Measurements from ENCODE around the gene BCAP31. TPM values are rescaled to one million over a fixed set of nuclear protein-coding genes. Genes with fewer than 3 reads are reported as not detected.

The BCAP31 gene
- total RNA-seq, result 116 and 122 TPM in 2 replicates

DNA sequence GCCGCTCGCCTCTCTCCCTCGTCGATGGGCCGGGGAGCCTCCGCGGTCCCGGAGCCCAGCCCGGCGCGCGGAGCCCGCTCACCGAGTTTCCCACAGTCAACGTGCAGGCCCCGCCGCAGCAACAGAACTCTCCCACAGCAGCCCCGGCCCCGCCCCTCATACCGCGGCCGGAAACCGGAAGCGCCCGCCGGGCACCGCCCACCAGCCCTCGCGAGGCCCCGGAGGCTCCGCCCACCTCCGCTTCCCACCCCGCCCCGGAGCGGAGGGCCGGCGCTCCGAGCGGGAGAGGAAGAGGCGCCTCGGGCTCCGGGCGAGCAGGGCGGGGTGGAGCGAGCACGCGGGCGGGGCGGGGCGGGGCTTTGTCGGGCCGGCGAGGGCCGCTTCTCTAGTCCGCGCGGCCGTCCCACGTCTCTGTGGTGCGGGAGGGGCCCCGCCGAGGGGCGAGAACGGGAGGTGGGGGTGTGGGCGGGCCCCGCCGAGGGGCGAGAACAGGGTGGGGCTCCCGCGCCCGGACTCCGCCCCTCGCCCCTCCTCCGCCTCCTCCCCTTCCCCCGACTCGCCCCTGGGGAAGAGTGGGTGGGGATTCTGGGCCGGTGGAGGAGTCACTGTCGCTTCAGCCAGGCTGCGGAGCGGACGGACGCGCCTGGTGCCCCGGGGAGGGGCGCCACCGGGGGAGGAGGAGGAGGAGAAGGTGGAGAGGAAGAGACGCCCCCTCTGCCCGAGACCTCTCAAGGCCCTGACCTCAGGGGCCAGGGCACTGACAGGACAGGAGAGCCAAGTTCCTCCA is at the start of gene BCAP31, which contains the start of gene ABCD1:
BCAP31 (minus strand) TSS at position 136 of the 787 bp plus-strand sequence. CDS start 1,143 bp downstream, outside the sequence.
ABCD1 (plus strand) TSS at position 605 of the 787 bp plus-strand sequence. CDS start 411 bp downstream, outside the sequence.

DNA sequence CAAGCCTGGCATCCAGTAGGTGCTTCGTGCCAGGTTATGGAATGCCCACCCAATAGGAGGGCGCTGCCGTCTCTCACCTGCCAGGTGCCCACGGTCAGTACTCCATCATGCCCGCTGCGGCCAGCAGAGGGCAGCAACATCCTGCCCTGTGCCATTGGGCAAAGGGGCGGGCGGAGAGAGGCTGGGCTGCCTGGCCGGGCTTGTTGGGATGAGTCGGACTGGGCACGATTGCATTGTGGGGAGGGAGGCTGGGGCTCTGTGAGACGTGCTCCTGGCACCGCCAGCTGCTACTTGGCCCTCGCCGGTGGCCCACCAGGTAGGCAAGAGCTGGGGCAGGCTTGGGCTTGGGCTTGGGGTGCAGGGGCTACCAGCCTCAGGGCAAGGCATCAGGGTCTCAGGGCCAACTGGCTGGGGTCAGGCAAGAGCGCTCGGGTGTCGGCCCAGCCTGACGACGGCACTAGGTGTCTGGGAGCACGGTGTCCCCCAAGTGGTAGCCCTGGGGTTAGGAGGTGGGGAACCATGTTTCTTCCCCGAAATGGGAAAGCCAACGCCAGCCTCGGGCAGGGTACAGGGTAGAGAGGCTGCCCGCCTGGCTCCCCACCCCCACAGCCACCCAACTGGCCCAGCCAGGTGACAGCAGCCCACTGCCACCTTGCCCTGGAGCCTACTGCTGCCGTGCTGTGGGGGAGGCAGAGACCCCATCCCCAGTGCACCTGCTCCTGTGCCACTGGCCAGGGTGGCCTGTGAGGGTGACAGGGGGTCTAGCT is 40.0 kb upstream of the BCAP31 start, which contains the start of gene PLXNB3:
PLXNB3 (plus strand) TSS at position 261 of the 767 bp plus-strand sequence. CDS start 1,287 bp downstream, outside the sequence.

DNA sequence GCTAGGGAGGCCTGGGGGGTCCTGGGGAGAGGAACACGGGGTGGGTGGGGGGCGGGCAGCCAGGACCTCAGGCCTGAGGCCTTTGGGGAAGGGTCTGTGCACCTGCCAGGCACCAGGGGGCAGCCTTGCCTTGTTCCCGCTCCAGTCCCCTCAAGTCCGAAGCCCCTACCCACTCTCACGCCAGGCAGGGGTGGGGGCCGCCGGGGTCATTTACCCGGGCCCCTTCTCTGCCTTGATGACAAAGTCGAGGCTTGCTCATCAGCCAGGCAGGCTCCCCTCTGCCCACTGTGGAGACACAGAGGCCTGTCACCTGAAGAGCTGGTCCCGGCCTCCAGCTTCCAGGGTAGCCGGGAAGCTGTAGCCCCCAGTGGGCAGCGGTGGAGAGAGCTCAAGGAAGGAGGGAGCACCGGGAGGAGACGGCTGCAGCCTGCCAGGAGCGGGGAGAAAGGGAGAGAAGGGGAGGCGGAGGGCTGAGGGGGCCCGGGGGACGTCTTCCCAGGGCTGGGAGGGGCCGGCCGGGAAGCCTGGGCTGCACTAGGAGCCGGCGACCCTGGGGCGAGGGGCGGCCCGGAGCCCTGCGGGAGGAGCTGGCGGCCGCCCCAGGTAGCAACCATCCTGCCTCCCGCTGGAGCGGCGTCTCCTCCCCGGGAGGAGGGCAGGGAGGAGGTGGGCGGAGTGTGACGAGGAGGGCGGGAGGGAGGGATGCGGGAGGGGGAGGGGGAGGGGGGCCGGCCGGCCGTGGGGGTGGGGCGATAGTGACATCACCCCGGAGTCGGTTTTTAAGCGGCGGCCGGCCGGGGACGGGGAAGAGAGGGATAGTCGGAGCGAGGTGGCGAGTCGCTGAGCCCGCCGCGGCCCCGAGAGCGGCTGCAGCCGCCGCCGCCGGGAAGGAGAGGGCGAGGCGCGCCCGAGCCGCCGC is 36.8 kb downstream of the BCAP31 start, which contains the start of gene SLC6A8:
SLC6A8 (plus strand) TSS at position 806 of the 919 bp plus-strand sequence. CDS start 649 bp downstream, outside the sequence.

DNA sequence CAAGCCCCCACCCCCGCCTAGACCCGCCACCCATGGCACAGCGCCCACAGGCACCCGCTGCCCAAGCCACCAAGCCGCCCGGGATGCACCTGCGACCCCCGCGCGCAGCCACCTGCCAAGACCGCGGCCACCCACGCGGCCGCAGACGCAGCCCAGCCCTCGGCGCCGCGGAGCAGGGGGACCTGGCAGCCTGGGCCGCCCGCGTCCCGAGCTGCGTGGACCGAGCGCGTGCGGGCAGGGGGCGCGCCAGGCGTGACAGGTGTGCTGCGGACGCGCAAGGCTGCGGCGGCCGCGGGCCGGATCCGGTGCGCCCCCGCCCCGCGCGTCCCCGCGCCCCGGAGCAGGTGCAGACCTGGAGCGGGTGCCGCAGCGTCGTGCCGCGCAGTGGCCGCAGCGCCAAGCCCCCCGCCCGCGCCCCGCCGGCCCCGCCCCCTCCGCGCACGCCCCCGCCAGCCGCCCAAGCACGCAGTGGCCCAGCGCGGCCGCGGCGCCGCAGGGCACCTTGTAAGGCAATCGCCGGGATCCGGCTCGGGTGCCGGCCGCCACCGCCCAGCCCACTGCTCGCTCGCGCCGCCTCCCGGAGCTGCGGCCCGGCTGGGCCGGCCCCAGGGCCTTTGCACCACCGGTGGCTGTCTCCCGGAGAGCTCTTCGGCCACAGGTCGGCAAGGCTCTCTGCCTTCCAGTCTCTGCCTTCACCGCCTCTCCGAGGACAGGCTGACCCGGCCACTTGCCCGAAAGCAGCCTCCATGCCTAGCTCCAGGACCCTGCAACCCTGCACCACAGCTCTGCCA is 50.6 kb downstream of the BCAP31 start, which contains the start of gene PNCK:
PNCK (minus strand) TSS at position 386 of the 791 bp plus-strand sequence. CDS start 737 bp downstream, outside the sequence.

Other genes starting within 250 kb of the BCAP31 start
- 318 and 356 TPM in 2 replicates for gene BGN, start 229.4 kb downstream of the BCAP31 start, total RNA-seq
- gene ATP2B3, start 206.7 kb downstream of the BCAP31 start, total RNA-seq, result not detected in 2 replicates
- 14.9 and 22.7 TPM in 2 replicates for gene CCNQ, start 125.2 kb downstream of the BCAP31 start, total RNA-seq
- 0.12 TPM in 1 of 2 replicates, not detected in the other for gene DUSP9, start 77.2 kb downstream of the BCAP31 start, total RNA-seq
- 0.20 and 0.25 TPM in 2 replicates for gene PNCK, start 50.6 kb downstream of the BCAP31 start, total RNA-seq
- gene SLC6A8, start 36.5 kb downstream of the BCAP31 start, total RNA-seq, result 28.0 and 31.3 TPM in 2 replicates
- gene ABCD1, start 469 bp upstream of the BCAP31 start, total RNA-seq, result 11.7 and 11.8 TPM in 2 replicates
- gene PLXNB3, start 39.9 kb upstream of the BCAP31 start, total RNA-seq, result 0.94 and 2.4 TPM in 2 replicates
- gene SRPK3, start 56.7 kb upstream of the BCAP31 start, total RNA-seq, result 0.12 TPM in 1 of 2 replicates, not detected in the other
- 82.2 and 117 TPM in 2 replicates for gene IDH3G, start 70.0 kb upstream of the BCAP31 start, total RNA-seq
- gene SSR4, start 70.3 kb upstream of the BCAP31 start, total RNA-seq, result 281 and 408 TPM in 2 replicates
- gene PDZD4, start 106.2 kb upstream of the BCAP31 start, total RNA-seq, result 0.69 and 1.3 TPM in 2 replicates
- 0.05 TPM in 1 of 2 replicates, not detected in the other for gene L1CAM, start 161.8 kb upstream of the BCAP31 start, total RNA-seq
- not detected in 2 replicates for gene AVPR2, start 180.3 kb upstream of the BCAP31 start, total RNA-seq
- gene ARHGAP4, start 201.9 kb upstream of the BCAP31 start, total RNA-seq, result 0.31 and 3.9 TPM in 2 replicates
- 46.2 and 49.9 TPM in 2 replicates for gene NAA10, start 210.7 kb upstream of the BCAP31 start, total RNA-seq
- 1.1 and 1.2 TPM in 2 replicates for gene RENBP, start 220.3 kb upstream of the BCAP31 start, total RNA-seq
- 34.6 and 36.1 TPM in 2 replicates for gene HCFC1, start 247.4 kb upstream of the BCAP31 start, total RNA-seq
- 11.1 and 12.6 TPM in 2 replicates for gene TMEM187, start 248.4 kb upstream of the BCAP31 start, total RNA-seq

Measured in cardiac ventricle fibroblast (primary cell).